22Rv1 (cell line): ENCODE results near the gene MFSD6.
"Not testable (repeated sequence)": the region's sequence is repeated elsewhere in the genome, so short reads cannot be mapped to it uniquely, and the experiment has no call there.

Source experiments
- ZFX ChIP-seq: fragments of 450-650 bp; IDR thresholded peaks from 2 replicates; pipeline ENCODE4 v1.6.1; 2017; ENCODE audit warnings: antibody characterized with exemption, borderline replicate concordance
- TF ChIP-seq, protein P1 (sequence below): fragments of 450-650 bp; IDR thresholded peaks from 2 replicates; pipeline ENCODE4 v1.5.1; 2017; ENCODE audit warnings: mild to moderate bottlenecking

DNA sequence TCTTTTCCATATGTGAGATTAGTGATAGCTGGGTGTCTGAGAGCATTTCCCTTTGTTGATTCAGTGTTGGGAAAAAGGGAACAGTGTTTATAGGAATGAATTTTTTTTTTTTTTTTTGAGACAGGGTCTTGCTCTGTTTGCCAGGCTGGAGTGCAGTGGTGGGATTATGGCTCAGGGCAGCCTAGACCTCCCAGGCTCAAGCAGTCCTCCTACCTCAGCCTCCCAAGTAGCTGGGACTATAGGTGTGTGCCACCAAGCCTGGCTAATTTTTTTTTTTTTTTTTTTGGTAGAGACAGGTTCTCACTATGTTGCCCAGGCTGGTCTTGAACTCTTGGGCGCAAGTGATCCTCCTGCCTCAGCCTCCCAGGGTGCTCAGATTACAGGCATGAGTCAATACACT, 60.2 kb downstream of the MFSD6 start:
- TF ChIP-seq, protein P1, sequence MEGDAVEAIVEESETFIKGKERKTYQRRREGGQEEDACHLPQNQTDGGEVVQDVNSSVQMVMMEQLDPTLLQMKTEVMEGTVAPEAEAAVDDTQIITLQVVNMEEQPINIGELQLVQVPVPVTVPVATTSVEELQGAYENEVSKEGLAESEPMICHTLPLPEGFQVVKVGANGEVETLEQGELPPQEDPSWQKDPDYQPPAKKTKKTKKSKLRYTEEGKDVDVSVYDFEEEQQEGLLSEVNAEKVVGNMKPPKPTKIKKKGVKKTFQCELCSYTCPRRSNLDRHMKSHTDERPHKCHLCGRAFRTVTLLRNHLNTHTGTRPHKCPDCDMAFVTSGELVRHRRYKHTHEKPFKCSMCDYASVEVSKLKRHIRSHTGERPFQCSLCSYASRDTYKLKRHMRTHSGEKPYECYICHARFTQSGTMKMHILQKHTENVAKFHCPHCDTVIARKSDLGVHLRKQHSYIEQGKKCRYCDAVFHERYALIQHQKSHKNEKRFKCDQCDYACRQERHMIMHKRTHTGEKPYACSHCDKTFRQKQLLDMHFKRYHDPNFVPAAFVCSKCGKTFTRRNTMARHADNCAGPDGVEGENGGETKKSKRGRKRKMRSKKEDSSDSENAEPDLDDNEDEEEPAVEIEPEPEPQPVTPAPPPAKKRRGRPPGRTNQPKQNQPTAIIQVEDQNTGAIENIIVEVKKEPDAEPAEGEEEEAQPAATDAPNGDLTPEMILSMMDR: not testable (repeated sequence)
- TF ChIP-seq ZFX: not testable (repeated sequence)
